SK-N-SH (cell line): ENCODE data around the gene RPL26. TPM values are rescaled to one million over a fixed set of nuclear protein-coding genes. Genes with fewer than 3 reads are reported as not detected.

Experiments used
- CTCF ChIA-PET: fragments of 300-600, 350-600 bp; formaldehyde crosslinking; extraction: SDS; loops from one replicate; lab custom pipeline; 2021; lab: Yijun Ruan, JAX
- POLR2A ChIA-PET: fragments of 350-600 bp; sonication (Branson Sonifier 250); formaldehyde crosslinking; extraction: SDS; loops from one replicate; lab custom pipeline; 2020; ENCODE audit warnings: antibody characterized with exemption, inconsistent platforms; lab: Yijun Ruan, JAX
- DNase-seq: peaks from one replicate; pipeline ENCODE4 v3.0.0; 2012
- H2AFZ ChIP-seq: fragments of 200-600 bp; sonication (generic); 2 replicates; pipeline ENCODE4 v1.8.1; 2016; ENCODE audit warnings: antibody characterized with exemption, mild to moderate bottlenecking, low read depth
- H3F3A ChIP-seq: fragments of 200-600 bp; sonication (generic); replicated peaks from 2 replicates; pipeline ENCODE3; 2016; ENCODE audit warnings: antibody characterized with exemption, mild to moderate bottlenecking; ENCODE audit not compliant: insufficient read depth
- H3K27ac ChIP-seq, 2 experiments: fragments of 200-500 bp in 1 of 2; fragments of 200-600 bp in 1 of 2; sonication (Bioruptor generic) in 1 of 2; sonication (generic), shearing (Covaris generic) in 1 of 2; 2 replicates each; pipeline versions ENCODE4 v1.5.1 to v1.6.1; 2014 to 2016; ENCODE audit warnings: low read depth in 2 of 2, inconsistent platforms in 1 of 2, low read length in 1 of 2, mild to moderate bottlenecking in 1 of 2, mixed read lengths in 1 of 2
- H3K27me3 ChIP-seq: fragments of 200-600 bp; sonication (generic), shearing (Covaris generic); 2 replicates; pipeline ENCODE4 v1.6.1; 2016; ENCODE audit warnings: mixed run types; ENCODE audit not compliant: insufficient read depth
- H3K36me3 ChIP-seq, 2 experiments: fragments of 200-500 bp in 1 of 2; fragments of 200-600 bp in 1 of 2; sonication (Bioruptor generic) in 1 of 2; sonication (generic) in 1 of 2; replicated peaks in 1 of 2; 2 replicates each; pipeline versions ENCODE3 to v1.5.1; 2014 to 2016; ENCODE audit warnings: low read length in 1 of 2, mild to moderate bottlenecking in 1 of 2; ENCODE audit not compliant: insufficient read depth in 2 of 2, control insufficient read depth in 1 of 2
- H3K4me1 ChIP-seq, 2 experiments: fragments of 200-500 bp in 1 of 2; fragments of 200-600 bp in 1 of 2; sonication (Bioruptor generic) in 1 of 2; sonication (generic), shearing (Covaris generic) in 1 of 2; 2 replicates each; pipeline versions ENCODE4 v1.5.1 to v1.6.1; 2014 to 2016; ENCODE audit warnings: low read depth in 1 of 2, low read length in 1 of 2, mixed run types in 1 of 2; ENCODE audit not compliant: insufficient read depth in 2 of 2, control insufficient read depth in 1 of 2
- H3K4me2 ChIP-seq: fragments of 200-600 bp; sonication (generic), shearing (Covaris generic); 2 replicates; pipeline ENCODE4 v1.6.1; 2017; ENCODE audit warnings: mixed run types
- H3K4me3 ChIP-seq, 2 experiments: fragments of 200-500 bp in 1 of 2; fragments of 200-600 bp in 1 of 2; sonication (Bioruptor generic) in 1 of 2; sonication (generic), shearing (Covaris generic) in 1 of 2; 2 replicates each; pipeline versions ENCODE4 v1.5.1 to v1.8.1; 2014 to 2016; ENCODE audit warnings: low read depth in 2 of 2, inconsistent platforms in 1 of 2, low read length in 1 of 2, mild to moderate bottlenecking in 1 of 2, mixed read lengths in 1 of 2, moderate library complexity in 1 of 2
- H3K79me2 ChIP-seq: fragments of 200-600 bp; sonication (generic); 2 replicates; pipeline ENCODE4 v1.8.1; 2017; ENCODE audit warnings: mild to moderate bottlenecking; ENCODE audit not compliant: insufficient read depth
- H3K9ac ChIP-seq: fragments of 200-600 bp; sonication (generic); 2 replicates; pipeline ENCODE4 v1.6.1; 2017; ENCODE audit warnings: mixed run types
- H3K9me2 ChIP-seq: fragments of 200-600 bp; sonication (generic); 2 replicates; pipeline ENCODE4 v1.6.1; 2017; ENCODE audit warnings: mixed run types
- H3K9me3 ChIP-seq: fragments of 200-600 bp; sonication (generic); 2 replicates; pipeline ENCODE4 v1.6.1; 2017; ENCODE audit warnings: mixed run types, mild to moderate bottlenecking, moderate library complexity
- H4K20me1 ChIP-seq: fragments of 200-600 bp; sonication (generic); 2 replicates; pipeline ENCODE4 v1.6.1; 2017; ENCODE audit warnings: mild to moderate bottlenecking, mixed run types; ENCODE audit not compliant: insufficient read depth
- CHD2 ChIP-seq: fragments of 150-350 bp; IDR thresholded peaks from 2 replicates; pipeline ENCODE4 v1.6.1; 2018; ENCODE audit warnings: low read length; ENCODE audit not compliant: partially characterized antibody
- FOXJ3 ChIP-seq: sonication (generic); formaldehyde crosslinking; IDR thresholded peaks from 2 replicates; pipeline ENCODE4 v1.5.1; 2020; ENCODE audit warnings: mild to moderate bottlenecking, missing genetic modification reagents
- GABPA ChIP-seq: IDR thresholded peaks from 2 replicates; pipeline ENCODE4 v1.4.0; 2012; ENCODE audit warnings: low read depth, mild to moderate bottlenecking
- MEF2A ChIP-seq: IDR thresholded peaks from 2 replicates; pipeline ENCODE4 v1.4.0; 2012; ENCODE audit warnings: low read depth, borderline replicate concordance
- NFIC ChIP-seq: IDR thresholded peaks from 2 replicates; pipeline ENCODE4 v1.4.0; 2012; ENCODE audit warnings: borderline replicate concordance
- NRF1 ChIP-seq: IDR thresholded peaks from 2 replicates; pipeline ENCODE4 v1.6.1; 2012; ENCODE audit warnings: low read depth, mild to moderate bottlenecking, low read length
- RFX5 ChIP-seq: IDR thresholded peaks from 2 replicates; pipeline ENCODE4 v1.6.1; 2012; ENCODE audit warnings: mild to moderate bottlenecking, improper control_type of control experiment, low read length
- TAF1 ChIP-seq: IDR thresholded peaks from 2 replicates; pipeline ENCODE4 v1.6.1; 2012; ENCODE audit warnings: low read depth, mild to moderate bottlenecking, low read length, moderate library complexity, borderline replicate concordance
- TCF12 ChIP-seq: IDR thresholded peaks from 2 replicates; pipeline ENCODE4 v1.4.0; 2012
- TEAD4 ChIP-seq: IDR thresholded peaks from 2 replicates; pipeline ENCODE4 v1.4.0; 2012; ENCODE audit warnings: mild to moderate bottlenecking, borderline replicate concordance; ENCODE audit not compliant: insufficient read depth
- WGBS: methylation state at CpG from one replicate; pipeline ENCODE4 v1.1.6; 2017; ENCODE audit warnings: low lambda C conversion rate; 5-methylcytosine and 5-hydroxymethylcytosine counted together
- polyA plus RNA-seq, 3 experiments: library from polyadenylated mRNA; depleted of rRNA; stranded (reverse); fragments of >200 nt; gene quantifications; 2 replicates each; pipeline ENCODE4 v1.2.3, GENCODE V29; 2012
- TF ChIP-seq, protein P1 (sequence below): IDR thresholded peaks from 2 replicates; pipeline ENCODE4 v1.4.0; 2012; ENCODE audit warnings: low read depth
- TF ChIP-seq, protein P2 (sequence below): IDR thresholded peaks from 2 replicates; pipeline ENCODE4 v1.4.0; 2012; ENCODE audit warnings: low read depth, borderline replicate concordance
- TF ChIP-seq, protein P3 (sequence below): fragments of 150-350 bp; IDR thresholded peaks from 2 replicates; pipeline ENCODE4 v1.6.1; 2017; ENCODE audit warnings: antibody characterized with exemption, low read length, low read depth, borderline replicate concordance
- TF ChIP-seq, protein P4 (sequence below): IDR thresholded peaks from 2 replicates; pipeline ENCODE4 v1.4.0; 2012; ENCODE audit warnings: low read depth, borderline replicate concordance

The RPL26 gene
- polyA plus RNA-seq, 1 of the 3 experiments (the other 2 are of a cell fraction): 4,770 TPM

DNA sequence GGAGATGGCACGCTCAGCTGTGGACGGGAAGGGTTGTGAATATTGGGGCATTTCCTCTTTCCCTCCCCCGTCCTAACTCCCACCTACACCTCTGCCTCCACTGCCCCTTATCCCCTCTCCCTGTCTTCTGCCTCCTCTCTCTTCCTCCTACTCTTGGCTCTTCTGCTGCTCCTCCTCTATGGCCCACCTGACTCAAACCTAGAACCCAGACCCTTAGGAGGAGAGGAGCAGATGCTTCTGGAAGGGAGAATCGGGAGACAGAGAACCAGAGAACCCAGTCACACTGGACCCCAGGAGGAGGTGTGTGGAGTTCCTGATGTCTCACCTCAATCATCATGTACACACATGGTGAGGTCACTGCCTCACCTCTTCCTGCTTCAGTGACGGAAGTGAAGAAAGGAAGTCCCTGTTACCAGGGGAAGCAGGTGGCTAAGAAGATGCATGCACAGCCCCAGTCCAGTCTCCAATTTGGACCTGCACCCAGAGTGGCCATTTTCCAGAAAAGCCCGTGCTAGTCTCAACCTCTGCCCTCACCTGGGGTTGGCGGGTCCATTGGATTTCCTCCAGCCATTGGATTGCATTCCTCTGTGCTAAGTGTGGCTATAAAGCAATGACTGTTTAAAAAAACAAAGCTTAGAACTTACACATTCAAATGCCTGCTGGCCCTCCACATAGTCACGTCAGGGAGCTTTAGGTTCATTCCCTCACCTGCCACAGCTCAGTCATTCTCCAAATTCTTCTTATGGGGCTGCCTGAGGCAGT is 10.7 kb upstream of the RPL26 start:
- Histone ChIP-seq H3K27ac (no peak overlapping the region), H3K36me3 (no peaks in the 10 kb centered on the region), H2AFZ (no peak overlapping the region), H3K79me2 (no peaks in the 10 kb centered on the region), H3K4me1 (no peaks in the 10 kb centered on the region; a peak in 1 of 4 replicates), H3K4me2 (no peak overlapping the region), H3K9me3 (no peaks in the 10 kb centered on the region), H3K9me2 (no peaks in the 10 kb centered on the region), H3F3A (no peaks in the 10 kb centered on the region), H3K9ac (no peak overlapping the region), H3K27me3 (peaks cover 23% of the 10 kb centered on the region; the same call in 1 of the 2 replicates), H3K4me3 (no peak overlapping the region), H4K20me1 (no peaks in the 10 kb centered on the region)
- 75% methylated on average over 8 of the region's 8 CpGs for WGBS
- CTCF ChIA-PET: interaction anchor here (0.6 to 2.7 kb wide), 6 partner anchors 11 to 392 kb away, joined by 3 to 16 read pairs (median 6); partner anchors contain the start of genes KRABD2 and RPL26
- TF ChIP-seq TAF1 (no peak), RFX5 (no peak), FOXJ3 (no peak), GABPA (no peak), TCF12 (no peak), NRF1 (no peak), TEAD4 (no peak), NFIC (no peak), CHD2 (no peak), MEF2A (no peak)
- TF ChIP-seq, protein P1, sequence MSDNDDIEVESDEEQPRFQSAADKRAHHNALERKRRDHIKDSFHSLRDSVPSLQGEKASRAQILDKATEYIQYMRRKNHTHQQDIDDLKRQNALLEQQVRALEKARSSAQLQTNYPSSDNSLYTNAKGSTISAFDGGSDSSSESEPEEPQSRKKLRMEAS: no peak
- TF ChIP-seq, protein P2, sequence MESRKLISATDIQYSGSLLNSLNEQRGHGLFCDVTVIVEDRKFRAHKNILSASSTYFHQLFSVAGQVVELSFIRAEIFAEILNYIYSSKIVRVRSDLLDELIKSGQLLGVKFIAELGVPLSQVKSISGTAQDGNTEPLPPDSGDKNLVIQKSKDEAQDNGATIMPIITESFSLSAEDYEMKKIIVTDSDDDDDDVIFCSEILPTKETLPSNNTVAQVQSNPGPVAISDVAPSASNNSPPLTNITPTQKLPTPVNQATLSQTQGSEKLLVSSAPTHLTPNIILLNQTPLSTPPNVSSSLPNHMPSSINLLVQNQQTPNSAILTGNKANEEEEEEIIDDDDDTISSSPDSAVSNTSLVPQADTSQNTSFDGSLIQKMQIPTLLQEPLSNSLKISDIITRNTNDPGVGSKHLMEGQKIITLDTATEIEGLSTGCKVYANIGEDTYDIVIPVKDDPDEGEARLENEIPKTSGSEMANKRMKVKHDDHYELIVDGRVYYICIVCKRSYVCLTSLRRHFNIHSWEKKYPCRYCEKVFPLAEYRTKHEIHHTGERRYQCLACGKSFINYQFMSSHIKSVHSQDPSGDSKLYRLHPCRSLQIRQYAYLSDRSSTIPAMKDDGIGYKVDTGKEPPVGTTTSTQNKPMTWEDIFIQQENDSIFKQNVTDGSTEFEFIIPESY: no peak
- TF ChIP-seq, protein P3, sequence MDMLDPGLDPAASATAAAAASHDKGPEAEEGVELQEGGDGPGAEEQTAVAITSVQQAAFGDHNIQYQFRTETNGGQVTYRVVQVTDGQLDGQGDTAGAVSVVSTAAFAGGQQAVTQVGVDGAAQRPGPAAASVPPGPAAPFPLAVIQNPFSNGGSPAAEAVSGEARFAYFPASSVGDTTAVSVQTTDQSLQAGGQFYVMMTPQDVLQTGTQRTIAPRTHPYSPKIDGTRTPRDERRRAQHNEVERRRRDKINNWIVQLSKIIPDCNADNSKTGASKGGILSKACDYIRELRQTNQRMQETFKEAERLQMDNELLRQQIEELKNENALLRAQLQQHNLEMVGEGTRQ: no peak
- TF ChIP-seq, protein P4, sequence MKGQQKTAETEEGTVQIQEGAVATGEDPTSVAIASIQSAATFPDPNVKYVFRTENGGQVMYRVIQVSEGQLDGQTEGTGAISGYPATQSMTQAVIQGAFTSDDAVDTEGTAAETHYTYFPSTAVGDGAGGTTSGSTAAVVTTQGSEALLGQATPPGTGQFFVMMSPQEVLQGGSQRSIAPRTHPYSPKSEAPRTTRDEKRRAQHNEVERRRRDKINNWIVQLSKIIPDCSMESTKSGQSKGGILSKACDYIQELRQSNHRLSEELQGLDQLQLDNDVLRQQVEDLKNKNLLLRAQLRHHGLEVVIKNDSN: no peak
- no peak for DNase-seq
- POLR2A ChIA-PET: no interaction called here
